HG03457 (cell line): ENCODE measurements around the gene TFRC.
"Not testable (repeated sequence)": the region's sequence is repeated elsewhere in the genome, so short reads cannot be mapped to it uniquely, and the experiment has no call there.

ENCODE experiments used
- ATAC-seq: cut with Tn5 transposase; IDR thresholded peaks from one replicate; pipeline ENCODE4 v1.9.1; 2021; ENCODE audit warnings: moderate number of reproducible peaks; ENCODE audit not compliant: unreplicated experiment

TFRC gene

DNA sequence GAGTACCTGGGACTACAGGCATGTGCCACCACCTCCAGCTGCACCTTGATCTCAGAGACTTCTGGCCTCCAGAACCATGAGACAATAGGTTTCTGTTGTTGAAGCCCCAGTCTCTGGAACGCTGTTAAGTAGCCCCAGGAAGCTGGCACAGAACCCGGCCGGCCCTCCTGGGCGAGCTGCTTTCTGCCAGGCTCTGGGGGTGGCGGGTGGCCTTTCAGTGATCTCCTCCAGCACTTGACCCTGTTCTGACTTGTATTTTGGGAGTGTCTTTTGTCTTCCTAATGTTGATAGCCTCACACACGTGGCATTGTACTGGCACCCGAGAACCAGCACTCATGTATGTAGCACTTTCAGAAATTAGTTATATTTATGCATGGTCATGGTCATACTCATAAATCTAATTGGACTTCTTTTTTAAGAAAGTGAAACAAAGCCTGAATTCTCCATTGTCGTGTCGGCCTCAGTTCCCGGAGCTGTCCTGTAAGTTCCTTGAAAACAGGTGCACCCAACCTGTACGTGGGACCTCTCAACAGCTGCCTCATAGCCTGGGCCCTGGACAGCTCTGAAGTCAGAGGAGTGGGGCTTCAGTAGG is 74.0 kb downstream of the TFRC start:
- ATAC-seq, result no peak

DNA sequence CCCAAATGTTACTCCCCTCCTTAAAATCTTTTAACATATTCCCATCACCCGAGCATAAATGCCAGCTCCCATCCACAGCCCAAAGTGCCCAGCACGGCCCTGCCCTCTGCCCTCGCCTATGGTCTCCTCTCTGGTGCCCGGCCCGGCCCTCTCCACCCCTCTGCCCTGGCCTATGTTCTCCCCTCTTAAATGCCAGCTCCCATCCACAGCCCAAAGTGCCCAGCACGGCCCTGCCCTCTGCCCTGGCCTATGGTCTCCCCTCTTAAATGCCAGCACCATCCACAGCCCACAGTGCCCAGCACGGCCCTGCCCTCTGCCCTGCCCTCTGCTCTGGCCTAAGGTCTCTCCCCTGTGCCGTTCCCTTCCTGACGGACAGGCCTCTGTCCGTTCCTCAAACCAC is 76.6 kb downstream of the TFRC start:
- ATAC-seq, result not testable (repeated sequence)

DNA sequence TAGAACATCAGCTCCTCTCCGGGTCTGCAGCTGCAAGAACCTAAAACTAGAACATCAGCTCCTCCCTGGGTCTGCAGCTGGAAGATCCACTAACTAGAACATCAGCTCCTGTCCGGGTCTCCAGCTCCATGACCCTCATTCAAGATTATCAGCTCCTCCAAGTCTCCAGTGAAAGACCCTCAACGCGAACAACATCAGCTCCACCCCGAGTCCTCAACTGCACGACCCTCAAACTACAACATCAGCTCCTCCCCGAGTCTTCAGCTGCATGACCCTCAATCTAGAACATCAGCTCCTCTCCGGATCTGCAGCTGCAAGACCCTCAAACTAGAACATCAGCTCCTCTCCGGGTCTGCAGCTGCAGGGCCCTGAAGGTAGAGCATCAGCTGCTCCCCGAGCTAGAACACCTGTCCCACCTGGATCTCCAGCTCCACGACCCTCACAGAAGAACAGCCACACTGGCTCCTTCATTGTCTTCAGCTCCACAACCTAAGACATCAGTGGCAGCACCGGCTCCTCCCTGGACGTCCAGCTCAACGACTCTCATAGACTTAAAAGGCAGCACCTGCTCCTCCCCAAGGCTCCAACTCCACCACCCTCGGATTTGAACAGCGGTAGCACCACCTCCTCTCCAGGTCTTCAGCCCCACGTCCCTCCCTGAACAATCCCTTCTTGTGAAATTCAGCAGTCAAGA is 77.4 kb downstream of the TFRC start:
- not testable (repeated sequence) for ATAC-seq

DNA sequence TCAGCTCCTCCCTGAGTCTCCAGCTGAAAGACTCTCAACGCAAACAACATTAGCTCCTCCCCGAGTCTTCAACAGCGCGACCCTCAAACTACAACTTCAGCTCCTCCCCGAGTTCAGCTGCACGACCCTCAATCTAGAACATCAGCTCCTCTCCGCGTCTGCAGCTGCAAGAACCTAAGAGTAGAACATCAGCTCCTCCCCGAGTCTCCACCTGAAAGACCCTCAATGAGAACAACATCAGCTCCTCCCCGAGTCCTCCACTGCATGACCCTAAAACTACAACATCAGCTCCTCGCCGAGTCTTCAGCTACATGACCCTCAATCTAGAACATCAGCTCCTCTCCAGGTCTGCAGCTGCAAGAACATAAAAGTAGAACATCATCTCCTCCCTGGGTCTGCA is 78.3 kb downstream of the TFRC start:
- no peak for ATAC-seq

DNA sequence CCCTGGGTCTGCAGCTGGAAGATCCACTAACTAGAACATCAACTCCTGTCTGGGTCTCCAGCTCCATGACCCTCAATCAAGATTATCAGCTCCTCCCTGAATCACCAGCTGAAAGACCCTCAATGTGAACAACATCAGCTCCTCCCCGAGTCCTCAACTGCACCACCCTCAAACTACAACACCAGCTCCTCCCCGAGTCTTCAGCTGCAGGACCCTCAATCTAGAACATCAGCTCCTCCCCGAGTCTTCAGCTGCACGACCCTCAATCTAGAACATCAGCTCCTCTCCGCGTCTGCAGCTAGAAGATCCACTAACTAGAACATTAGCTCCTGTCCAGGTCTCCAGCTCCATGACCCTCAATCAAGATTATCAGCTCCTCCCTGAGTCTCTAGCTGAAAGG is 79.2 kb downstream of the TFRC start:
- not testable (repeated sequence) for ATAC-seq

DNA sequence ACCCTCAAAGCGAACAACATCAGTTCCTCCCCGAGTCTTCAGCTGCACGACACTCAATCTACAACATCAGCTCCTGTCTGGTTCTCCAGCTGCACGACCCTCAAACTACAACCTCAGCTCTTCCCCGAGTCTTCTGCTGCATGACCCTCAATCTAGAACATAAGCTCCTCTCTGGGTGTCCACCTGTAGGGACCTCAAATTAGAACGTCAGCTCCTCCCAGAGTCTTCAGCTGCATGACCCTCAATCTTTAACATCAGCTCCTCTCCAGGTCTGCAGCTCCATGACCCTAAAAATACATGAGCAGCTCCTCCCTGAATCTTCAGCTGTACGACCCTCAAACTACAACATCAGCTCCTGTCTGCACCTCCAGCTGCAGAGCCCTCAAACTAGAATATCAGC is 80.7 kb downstream of the TFRC start:
- not testable (repeated sequence) for ATAC-seq

DNA sequence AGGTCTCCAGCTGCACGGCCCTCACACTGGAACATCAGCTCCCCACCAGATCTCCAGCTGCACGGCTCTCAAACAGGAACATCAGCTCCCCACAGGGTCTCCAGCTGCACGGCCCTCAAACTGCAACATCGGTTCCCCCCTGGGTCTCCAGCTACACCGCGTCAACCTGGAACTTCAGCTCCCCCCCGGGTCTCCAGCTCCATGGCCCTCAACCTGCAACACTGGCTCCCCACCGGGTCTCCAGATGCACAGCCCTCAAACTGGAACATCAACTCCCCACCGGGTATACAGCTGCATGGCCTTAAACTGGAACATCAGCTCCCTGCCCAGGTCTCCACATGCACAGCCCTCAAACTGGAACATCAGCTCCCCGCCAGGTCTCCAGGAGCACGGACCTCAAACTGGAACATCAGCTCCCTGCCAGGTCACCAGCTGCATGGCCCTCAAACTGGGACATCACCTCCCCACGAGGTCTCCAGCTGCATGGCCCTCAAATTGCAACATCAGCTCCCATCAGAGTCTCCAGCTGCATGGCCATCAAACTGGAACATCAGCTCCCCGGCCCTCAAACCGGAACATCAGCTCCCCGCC is 81.4 kb downstream of the TFRC start:
- not testable (repeated sequence) for ATAC-seq

DNA sequence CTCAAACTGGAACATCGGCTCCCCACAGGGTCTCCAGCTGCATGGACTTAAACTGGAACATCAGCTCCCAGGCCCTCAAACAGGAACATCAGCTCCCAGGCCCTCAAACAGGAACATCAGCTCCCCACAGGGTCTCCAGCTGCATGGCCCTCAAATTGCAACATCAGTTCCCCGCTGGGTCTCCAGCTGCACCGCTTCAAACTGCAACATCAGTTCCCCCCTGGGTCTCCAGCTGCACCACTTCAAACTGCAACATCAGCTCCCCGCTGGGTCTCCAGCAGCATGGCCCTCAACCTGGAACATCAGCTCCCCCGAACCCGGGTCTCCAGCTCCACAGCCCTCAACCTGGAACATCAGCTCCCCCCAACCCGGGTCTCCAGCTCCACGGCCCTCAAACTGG is 82.0 kb downstream of the TFRC start:
- no peak for ATAC-seq
